HG02623 (cell line): ENCODE results near the gene DHX34.
"Not testable (repeated sequence)": the region's sequence is repeated elsewhere in the genome, so short reads cannot be mapped to it uniquely, and the experiment has no call there.

ENCODE experiments used
- ATAC-seq: cut with Tn5 transposase; IDR thresholded peaks from one replicate; pipeline ENCODE4 v1.9.1; 2021; ENCODE audit warnings: moderate library complexity; ENCODE audit not compliant: unreplicated experiment

DHX34 gene

GRCh38 chr19:47323872-47324271, 25.2 kb upstream of the DHX34 start:
- no peak for ATAC-seq

GRCh38 chr19:47324502-47324901, 24.6 kb upstream of the DHX34 start:
- no peak for ATAC-seq

- no peak for ATAC-seq
Measured at GRCh38 chr19:47330466-47330869, 18.6 kb upstream of the DHX34 start.

- ATAC-seq = no peak
Measured at GRCh38 chr19:47331490-47331889, 17.6 kb upstream of the DHX34 start.

GRCh38 chr19:47331931-47332547, 17.1 kb upstream of the DHX34 start, which contains the start of gene C5AR2:
C5AR2 (plus strand) TSS chr19:47332175; CDS start chr19:47340800, 8,625 bp downstream.
- no peak for ATAC-seq

GRCh38 chr19:47336765-47337718, 12.1 kb upstream of the DHX34 start:
- not testable (repeated sequence) for ATAC-seq

- ATAC-seq = no peak
Measured at GRCh38 chr19:47339196-47339880, 9.8 kb upstream of the DHX34 start.

- no peak for ATAC-seq
Measured at GRCh38 chr19:47340477-47341208, 8.5 kb upstream of the DHX34 start.

- no peak for ATAC-seq
Measured at GRCh38 chr19:47341734-47342133, 7.4 kb upstream of the DHX34 start.

- ATAC-seq = no peak
Measured at GRCh38 chr19:47343194-47343802, 5.8 kb upstream of the DHX34 start.

- no peak for ATAC-seq
Measured at GRCh38 chr19:47344425-47344824, 4.7 kb upstream of the DHX34 start.

GRCh38 chr19:47346024-47346423, 3.1 kb upstream of the DHX34 start:
- not testable (repeated sequence) for ATAC-seq

- ATAC-seq = no peak
Measured at GRCh38 chr19:47350630-47351029, 1.5 kb downstream of the DHX34 start.

- no peak for ATAC-seq
Measured at GRCh38 chr19:47351548-47351947, 2.4 kb downstream of the DHX34 start.

GRCh38 chr19:47352095-47352494, 3.0 kb downstream of the DHX34 start:
- ATAC-seq = no peak

GRCh38 chr19:47353307-47353712, 4.2 kb downstream of the DHX34 start:
- no peak for ATAC-seq

- ATAC-seq = no peak
Measured at GRCh38 chr19:47356900-47357299, 7.8 kb downstream of the DHX34 start.

GRCh38 chr19:47357788-47358680, 8.9 kb downstream of the DHX34 start:
- no peak for ATAC-seq

GRCh38 chr19:47358936-47359335, 9.8 kb downstream of the DHX34 start:
- no peak for ATAC-seq
